ENCODE measurements around the gene PDXP.

The PDXP gene

GRCh38 chr22:37675930-37676735, 17.6 kb downstream of the PDXP start:
- DNase-seq (ENCODE audit: low read depth), result peak; percentile 48
- TF ChIP-seq CTCF (IDR thresholded peaks at IDR 0.05; ENCODE audit: insufficient read depth, low read depth, low read length, missing control alignments), result no peak
- H3K4me3 ChIP-seq (ENCODE audit: low read depth, low read length), result peak overlapping the region; percentile 71

GRCh38 chr22:37676736-37677492, 18.4 kb downstream of the PDXP start:
- no peak for TF ChIP-seq CTCF (IDR thresholded peaks at IDR 0.05; ENCODE audit: insufficient read depth, low read depth, low read length, missing control alignments)
- DNase-seq (ENCODE audit: low read depth), result peak; percentile 93

GRCh38 chr22:37677493-37677974, 19.0 kb downstream of the PDXP start:
- TF ChIP-seq CTCF (IDR thresholded peaks at IDR 0.05; ENCODE audit: insufficient read depth, low read depth, low read length, missing control alignments), result no peak
- DNase-seq (ENCODE audit: low read depth), result no peak
- peak overlapping the region; percentile 71 for H3K4me3 ChIP-seq (ENCODE audit: low read depth, low read length)

More at GRCh38 chr22:37676736-37677492, 18.4 kb downstream of the PDXP start:
- peak overlapping the region; percentile 71 for H3K4me3 ChIP-seq (ENCODE audit: low read depth, low read length)

GRCh38 chr22:37678372-37678771, 19.8 kb downstream of the PDXP start:
- no peak for TF ChIP-seq CTCF (IDR thresholded peaks at IDR 0.05; ENCODE audit: insufficient read depth, low read depth, low read length, missing control alignments)

GRCh38 chr22:37679670-37680069, 21.1 kb downstream of the PDXP start:
- DNase-seq (ENCODE audit: low read depth), result no peak
- no peak for TF ChIP-seq CTCF (IDR thresholded peaks at IDR 0.05; ENCODE audit: insufficient read depth, low read depth, low read length, missing control alignments)
- no peak overlapping the region for H3K4me3 ChIP-seq (ENCODE audit: low read depth, low read length)

More at GRCh38 chr22:37678372-37678771, 19.8 kb downstream of the PDXP start:
- no peak for DNase-seq (ENCODE audit: low read depth)
- H3K4me3 ChIP-seq (ENCODE audit: low read depth, low read length), result no peak overlapping the region

- DNase-seq (ENCODE audit: low read depth), result no peak
- no peak overlapping the region for H3K4me3 ChIP-seq (ENCODE audit: low read depth, low read length)
- TF ChIP-seq CTCF (IDR thresholded peaks at IDR 0.05; ENCODE audit: insufficient read depth, low read depth, low read length, missing control alignments), result no peak
Observed at GRCh38 chr22:37680191-37680851, 21.8 kb downstream of the PDXP start.

Data from GM12865 (cell line).